Body of pancreas (tissue), 4 donors: ENCODE data around the gene FOXI2. TPM values are rescaled to one million over a fixed set of nuclear protein-coding genes. Genes with fewer than 3 reads are reported as not detected.

Source experiments
- ATAC-seq: fragments of 150-250 bp; one replicate; pipeline ENCODE4 v1.9.1; 2016
- DNase-seq, 4 donors: peaks; one replicate each; pipeline ENCODE4 v3.0.0-alpha.2; 2019
- H3K27ac ChIP-seq, 4 donors: fragments of 200-600 bp; sonication (generic); 1 replicate in 3 of 4; 2 replicates in 1 of 4; pipeline versions ENCODE4 v1.5.1 to v1.6.1; 2016 to 2019; ENCODE audit warnings: mild to moderate bottlenecking in 1 of 4, mixed read lengths in 1 of 4, moderate library complexity in 1 of 4
- H3K27me3 ChIP-seq, 2 donors: fragments of 200-600 bp; sonication (generic); one replicate each; pipeline ENCODE4 v1.6.0; 2016; ENCODE audit warnings: mild to moderate bottlenecking in 1 of 2
- H3K36me3 ChIP-seq, 2 donors: fragments of 200-600 bp; sonication (generic); replicated peaks in 1 of 2; 2 replicates each; pipeline ENCODE4 v1.5.1; 2016; ENCODE audit warnings: low read depth in 2 of 2; ENCODE audit not compliant: insufficient read depth in 1 of 2
- H3K4me1 ChIP-seq: fragments of 200-600 bp; sonication (generic); one replicate; pipeline ENCODE4 v1.6.0; 2016
- H3K4me3 ChIP-seq, 2 donors: fragments of 200-600 bp; sonication (generic); 1 replicate in 1 of 2; 2 replicates in 1 of 2; pipeline ENCODE4 v1.5.1; 2016 to 2019
- H3K9me3 ChIP-seq, 3 donors: fragments of 200-600 bp; sonication (generic); 1 replicate in 2 of 3; 2 replicates in 1 of 3; pipeline ENCODE4 v1.5.1; 2016
- POLR2A ChIP-seq, 3 donors: fragments of 450-650 bp; IDR thresholded peaks; one replicate each; pipeline ENCODE4 v1.6.1; 2016; ENCODE audit warnings: antibody characterized with exemption in 3 of 3, mild to moderate bottlenecking in 2 of 3
- WGBS, 2 donors: methylation state at CpG; one replicate each; pipeline ENCODE4 v1.1.5; 2017; 5-methylcytosine and 5-hydroxymethylcytosine counted together
- intact Hi-C: fragments of 100-400 bp; cut with DNase I; formaldehyde crosslinking; loops from one replicate; pipeline ENCODE4 v1.15.1; 2023
- total RNA-seq, 2 donors: library from RNA; depleted of rRNA; stranded (reverse); fragments of >200 nt; gene quantifications; one replicate each; pipeline ENCODE4 v1.1.0, GENCODE V29; 2016
- TF ChIP-seq, protein P1 (sequence below), 7 experiments: fragments of 450-650 bp in 4 of 7; fragments of 200-600 bp in 3 of 7; sonication (generic) in 3 of 7; IDR thresholded peaks; one replicate each; pipeline ENCODE4 v1.5.1; 2016 to 2019; ENCODE audit warnings: antibody characterized with exemption in 7 of 7

FOXI2 gene
- total RNA-seq, 2 donors from 2014 or later: not detected

- Histone ChIP-seq H3K4me1 (no peaks in the 10 kb centered on the region), H3K27me3 (no peaks in the 10 kb centered on the region), H3K9me3 (no peaks in the 10 kb centered on the region), H3K27ac (no peak overlapping the region), H3K4me3 (no peak overlapping the region), H3K36me3 (no peaks in the 10 kb centered on the region)
- WGBS, 2 donors: 55 to 68% methylated on average over 2 of the region's 2 CpGs
- DNase-seq (no peak), ATAC-seq (no peak)
- TF ChIP-seq POLR2A (IDR thresholded peaks at IDR 0.05): no peak
- TF ChIP-seq, protein P1, sequence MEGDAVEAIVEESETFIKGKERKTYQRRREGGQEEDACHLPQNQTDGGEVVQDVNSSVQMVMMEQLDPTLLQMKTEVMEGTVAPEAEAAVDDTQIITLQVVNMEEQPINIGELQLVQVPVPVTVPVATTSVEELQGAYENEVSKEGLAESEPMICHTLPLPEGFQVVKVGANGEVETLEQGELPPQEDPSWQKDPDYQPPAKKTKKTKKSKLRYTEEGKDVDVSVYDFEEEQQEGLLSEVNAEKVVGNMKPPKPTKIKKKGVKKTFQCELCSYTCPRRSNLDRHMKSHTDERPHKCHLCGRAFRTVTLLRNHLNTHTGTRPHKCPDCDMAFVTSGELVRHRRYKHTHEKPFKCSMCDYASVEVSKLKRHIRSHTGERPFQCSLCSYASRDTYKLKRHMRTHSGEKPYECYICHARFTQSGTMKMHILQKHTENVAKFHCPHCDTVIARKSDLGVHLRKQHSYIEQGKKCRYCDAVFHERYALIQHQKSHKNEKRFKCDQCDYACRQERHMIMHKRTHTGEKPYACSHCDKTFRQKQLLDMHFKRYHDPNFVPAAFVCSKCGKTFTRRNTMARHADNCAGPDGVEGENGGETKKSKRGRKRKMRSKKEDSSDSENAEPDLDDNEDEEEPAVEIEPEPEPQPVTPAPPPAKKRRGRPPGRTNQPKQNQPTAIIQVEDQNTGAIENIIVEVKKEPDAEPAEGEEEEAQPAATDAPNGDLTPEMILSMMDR (IDR thresholded peaks at IDR 0.05): no peak
- intact Hi-C loops: no loop called here
Observed at GRCh38 chr10:127756264-127756663, 19.3 kb downstream of the FOXI2 start.

GRCh38 chr10:127757033-127757432 lies 20.0 kb downstream of the FOXI2 start:
- DNase-seq: no peak
- no peak for ATAC-seq
- 63 to 66% methylated on average over 7 of the region's 7 CpGs for WGBS, 2 donors
- H3K36me3 ChIP-seq: no peaks in the 10 kb centered on the region
- H3K27me3 ChIP-seq: no peaks in the 10 kb centered on the region
- H3K4me1 ChIP-seq: no peaks in the 10 kb centered on the region
- intact Hi-C loops: no loop called here
- no peaks in the 10 kb centered on the region for H3K9me3 ChIP-seq
- H3K27ac ChIP-seq: no peak overlapping the region
- H3K4me3 ChIP-seq: no peak overlapping the region
- no peak for TF ChIP-seq POLR2A (IDR thresholded peaks at IDR 0.05)
- TF ChIP-seq, protein P1 (IDR thresholded peaks at IDR 0.05): no peak

GRCh38 chr10:127759276-127759675 lies 22.3 kb downstream of the FOXI2 start:
- intact Hi-C loops: no loop called here
- TF ChIP-seq POLR2A (IDR thresholded peaks at IDR 0.05): no peak
- TF ChIP-seq, protein P1 (IDR thresholded peaks at IDR 0.05): no peak
- Histone ChIP-seq H3K27me3 (no peaks in the 10 kb centered on the region), H3K27ac (no peak overlapping the region), H3K4me3 (no peak overlapping the region), H3K36me3 (no peaks in the 10 kb centered on the region), H3K9me3 (no peaks in the 10 kb centered on the region), H3K4me1 (no peaks in the 10 kb centered on the region)
- DNase-seq: no peak
- 18 to 35% methylated on average over 2 of the region's 2 CpGs for WGBS, 2 donors
- no peak for ATAC-seq

DNA sequence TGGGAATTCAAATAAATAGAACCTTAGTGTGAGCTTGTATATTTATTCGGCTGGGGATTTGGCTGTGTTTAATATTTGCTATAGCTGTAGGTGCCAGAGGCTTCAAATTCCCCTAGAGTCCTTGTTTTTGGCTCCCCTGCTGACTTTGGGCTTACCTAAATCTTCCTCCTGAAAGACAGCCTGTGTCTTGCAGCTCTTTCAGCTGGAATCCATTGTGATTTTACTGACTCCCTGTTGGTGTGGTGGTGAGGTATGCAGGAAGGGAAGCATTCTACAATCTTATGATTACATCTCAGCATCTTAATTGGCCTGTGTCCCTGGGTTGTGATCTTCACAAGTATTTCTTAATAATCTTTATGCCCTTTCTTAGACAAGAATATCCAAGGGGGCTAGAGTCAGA lies 25.9 kb downstream of the FOXI2 start:
- DNase-seq (no peak), ATAC-seq (no peak)
- no peaks in the 10 kb centered on the region for H3K4me1 ChIP-seq
- WGBS, 2 donors: 13 to 30% methylated on average over 1 of the region's 1 CpG
- intact Hi-C loops: no loop called here
- H3K9me3 ChIP-seq: no peaks in the 10 kb centered on the region
- H3K27me3 ChIP-seq: no peaks in the 10 kb centered on the region
- TF ChIP-seq, protein P1 (IDR thresholded peaks at IDR 0.05): no peak
- TF ChIP-seq POLR2A (IDR thresholded peaks at IDR 0.05): no peak
- no peak overlapping the region for H3K27ac ChIP-seq
- H3K4me3 ChIP-seq: no peak overlapping the region
- H3K36me3 ChIP-seq: no peaks in the 10 kb centered on the region

- intact Hi-C loops: no loop called here
- H3K4me3 ChIP-seq: no peak overlapping the region
- no peaks in the 10 kb centered on the region for H3K9me3 ChIP-seq
- DNase-seq (no peak), ATAC-seq (no peak)
- H3K27ac ChIP-seq: no peak overlapping the region
- no peaks in the 10 kb centered on the region for H3K4me1 ChIP-seq
- TF ChIP-seq, protein P1 (IDR thresholded peaks at IDR 0.05): no peak
- no peak for TF ChIP-seq POLR2A (IDR thresholded peaks at IDR 0.05)
- 29 to 33% methylated on average over 10 of the region's 10 CpGs for WGBS, 2 donors
- no peaks in the 10 kb centered on the region for H3K36me3 ChIP-seq
- H3K27me3 ChIP-seq: no peaks in the 10 kb centered on the region
Observed at GRCh38 chr10:127774766-127775559, 38.0 kb downstream of the FOXI2 start.
